H9 (cell line): ENCODE data around the gene AP2S1. TPM values are rescaled to one million over a fixed set of nuclear protein-coding genes. Genes with fewer than 3 reads are reported as not detected.

Experiments
- DNase-seq: peaks from one replicate; pipeline ENCODE4 v3.0.0-alpha.2; 2017
- H2AFZ ChIP-seq: one replicate; pipeline ENCODE4 v1.6.1; 2013; ENCODE audit warnings: mild to moderate bottlenecking, low read length, control low read depth, moderate library complexity
- H2AK5ac ChIP-seq: 2 replicates; pipeline ENCODE4 v1.6.1; 2013; ENCODE audit warnings: low read length, control low read depth, mixed read lengths; ENCODE audit not compliant: insufficient read length
- H2BK120ac ChIP-seq: one replicate; pipeline ENCODE4 v1.6.1; 2013; ENCODE audit warnings: low read depth, mild to moderate bottlenecking, low read length, control low read depth, inconsistent platforms; ENCODE audit not compliant: poor library complexity, severe bottlenecking
- H2BK12ac ChIP-seq: 2 replicates; pipeline ENCODE4 v1.6.1; 2013; ENCODE audit warnings: low read length, control low read depth, mixed read lengths, low read depth; ENCODE audit not compliant: insufficient read length
- H2BK15ac ChIP-seq: 2 replicates; pipeline ENCODE4 v1.6.1; 2013; ENCODE audit warnings: low read depth, low read length, control low read depth
- H2BK20ac ChIP-seq: one replicate; pipeline ENCODE4 v1.6.1; 2013; ENCODE audit warnings: low read depth, mild to moderate bottlenecking, low read length, control low read depth, inconsistent platforms; ENCODE audit not compliant: poor library complexity, severe bottlenecking
- H2BK5ac ChIP-seq: 2 replicates; pipeline ENCODE4 v1.6.1; 2013; ENCODE audit warnings: low read length, control low read depth, mixed read lengths; ENCODE audit not compliant: insufficient read length
- H3K14ac ChIP-seq: 2 replicates; pipeline ENCODE4 v1.6.1; 2013; ENCODE audit warnings: low read length, control low read depth; ENCODE audit not compliant: insufficient read depth
- H3K18ac ChIP-seq: 2 replicates; pipeline ENCODE4 v1.6.1; 2013; ENCODE audit warnings: low read depth, mild to moderate bottlenecking, mixed read lengths, low read length, control low read depth; ENCODE audit not compliant: insufficient read length
- H3K23ac ChIP-seq: 2 replicates; pipeline ENCODE4 v1.6.1; 2013; ENCODE audit warnings: low read length, control low read depth, mixed read lengths, low read depth; ENCODE audit not compliant: insufficient read length
- H3K23me2 ChIP-seq: 2 replicates; pipeline ENCODE4 v1.6.1; 2013; ENCODE audit warnings: low read depth, mild to moderate bottlenecking, mixed read lengths, low read length, control low read depth; ENCODE audit not compliant: insufficient read length, poor library complexity, severe bottlenecking
- H3K27ac ChIP-seq: 2 replicates; pipeline ENCODE4 v1.5.1; 2013; ENCODE audit warnings: low read length, control low read depth, mixed read lengths, low read depth; ENCODE audit not compliant: insufficient read length
- H3K27me3 ChIP-seq: 2 replicates; pipeline ENCODE4 v1.6.1; 2013; ENCODE audit warnings: low read length, control low read depth, inconsistent platforms; ENCODE audit not compliant: insufficient read depth
- H3K4ac ChIP-seq: 2 replicates; pipeline ENCODE4 v1.6.1; 2013; ENCODE audit warnings: low read depth, mild to moderate bottlenecking, control low read depth, inconsistent platforms, low read length, moderate library complexity
- H3K4me1 ChIP-seq: 2 replicates; pipeline ENCODE4 v1.6.1; 2013; ENCODE audit warnings: low read length, control low read depth, inconsistent platforms; ENCODE audit not compliant: insufficient read depth
- H3K4me2 ChIP-seq: 2 replicates; pipeline ENCODE4 v1.6.1; 2013; ENCODE audit warnings: low read length, control low read depth, mixed read lengths; ENCODE audit not compliant: insufficient read length, insufficient read depth
- H3K56ac ChIP-seq: 2 replicates; pipeline ENCODE4 v1.6.1; 2013; ENCODE audit warnings: low read depth, mild to moderate bottlenecking, mixed read lengths, low read length, control low read depth; ENCODE audit not compliant: insufficient read length
- H3K79me1 ChIP-seq: 2 replicates; pipeline ENCODE4 v1.6.1; 2013; ENCODE audit warnings: low read depth, mild to moderate bottlenecking, moderate library complexity, low read length, control low read depth, inconsistent platforms; ENCODE audit not compliant: insufficient read depth, poor library complexity, severe bottlenecking
- H3K79me2 ChIP-seq: 2 replicates; pipeline ENCODE4 v1.6.1; 2013; ENCODE audit warnings: low read length, control low read depth, inconsistent platforms; ENCODE audit not compliant: insufficient read depth
- H3K9ac ChIP-seq: 2 replicates; pipeline ENCODE4 v1.6.1; 2013; ENCODE audit warnings: low read length, control low read depth, mixed read lengths; ENCODE audit not compliant: insufficient read length; ENCODE audit errors: extremely low read depth
- H3K9me3 ChIP-seq: one replicate; pipeline ENCODE4 v1.6.1; 2013; ENCODE audit warnings: low read depth, low read length, inconsistent platforms; ENCODE audit not compliant: control insufficient read depth
- H3T11ph ChIP-seq: one replicate; pipeline ENCODE4 v1.6.1; 2013; ENCODE audit warnings: mild to moderate bottlenecking, low read length, control low read depth, inconsistent platforms
- H4K20me1 ChIP-seq: one replicate; pipeline ENCODE4 v1.6.1; 2013; ENCODE audit not compliant: control insufficient read depth, insufficient read length, insufficient read depth
- H4K5ac ChIP-seq: 2 replicates; pipeline ENCODE4 v1.6.1; 2013; ENCODE audit warnings: low read depth, mild to moderate bottlenecking, mixed read lengths, low read length, control low read depth; ENCODE audit not compliant: insufficient read length
- H4K8ac ChIP-seq: replicated peaks from 2 replicates; pipeline ENCODE4 v1.6.1; 2013; ENCODE audit warnings: low read length, control low read depth, mixed read lengths, low read depth; ENCODE audit not compliant: insufficient read length
- H4K91ac ChIP-seq: 2 replicates; pipeline ENCODE4 v1.6.1; 2013; ENCODE audit warnings: low read depth, mild to moderate bottlenecking, moderate library complexity, mixed read lengths, low read length, control low read depth; ENCODE audit not compliant: insufficient read length
- H3K27ac Mint-ChIP-seq, 3 experiments: 2 replicates in 2 of 3; 3 replicates in 1 of 3; pipeline ENCODE4 v1.8.0; 2020 to 2021; ENCODE audit warnings: mixed read lengths in 3 of 3, mild to moderate bottlenecking in 1 of 3, moderate library complexity in 1 of 3
- H3K27me3 Mint-ChIP-seq: 2 replicates; pipeline ENCODE4 v1.8.0; 2021; ENCODE audit warnings: low read depth, mild to moderate bottlenecking, moderate library complexity, mixed read lengths
- H3K36me3 Mint-ChIP-seq, 3 experiments: 2 replicates in 2 of 3; 3 replicates in 1 of 3; pipeline ENCODE4 v1.8.0; 2020 to 2021; ENCODE audit warnings: low read depth in 3 of 3, mixed read lengths in 3 of 3; ENCODE audit not compliant: insufficient read depth in 1 of 3
- H3K4me1 Mint-ChIP-seq, 2 experiments: 2 replicates each; pipeline ENCODE4 v1.8.0; 2020; ENCODE audit warnings: mixed read lengths in 2 of 2
- H3K4me3 Mint-ChIP-seq, 2 experiments: 2 replicates in 1 of 2; 3 replicates in 1 of 2; pipeline ENCODE4 v1.8.0; 2020 to 2021; ENCODE audit warnings: mild to moderate bottlenecking in 2 of 2, mixed read lengths in 2 of 2, moderate library complexity in 1 of 2
- H3K9me3 Mint-ChIP-seq, 2 experiments: 2 replicates in 1 of 2; 3 replicates in 1 of 2; pipeline ENCODE4 v1.8.0; 2020; ENCODE audit warnings: mild to moderate bottlenecking in 2 of 2, mixed read lengths in 2 of 2, moderate library complexity in 1 of 2
- CTCF ChIP-seq: fragments of 200-600 bp; sonication (generic); conservative IDR thresholded peaks from 3 replicates; pipeline ENCODE4 v1.8.0; 2021; ENCODE audit warnings: antibody characterized with exemption, mild to moderate bottlenecking
- WGBS: extraction: QIAGEN DNeasy Blood & Tissue Kit; methylation state at CpG from one replicate; pipeline ENCODE4 v1.1.7; 2013; ENCODE audit warnings: missing lambda C conversion rate, low lambda C conversion rate, mixed read lengths; ENCODE audit not compliant: insufficient read length; ENCODE audit errors: extremely low coverage; 5-methylcytosine and 5-hydroxymethylcytosine counted together
- total RNA-seq: library from RNA; stranded (reverse); gene quantifications from 2 replicates; pipeline ENCODE4 v1.2.1, GENCODE V29; 2021

AP2S1 gene
- total RNA-seq, 1 experiment from 2014 or later = 193 TPM

GRCh38 chr19:46797881-46798280, 52.8 kb downstream of the AP2S1 start:
- DNase-seq = no peak
- H3K27me3 ChIP-seq = no peaks in the 10 kb centered on the region
- no peak overlapping the region for H2AK5ac ChIP-seq
- no peak overlapping the region for H2BK15ac ChIP-seq
- H2BK5ac ChIP-seq = no peak overlapping the region
- no peak overlapping the region for H2BK120ac ChIP-seq
- H3K4me2 ChIP-seq = no peak overlapping the region
- no peaks in the 10 kb centered on the region for H4K20me1 ChIP-seq
- peaks cover 3% of the 10 kb centered on the region for H3K23me2 ChIP-seq
- H3K9me3 ChIP-seq = no peaks in the 10 kb centered on the region
- Mint-ChIP-seq H3K27me3 (peaks cover 3% of the 10 kb centered on the region), H3K27ac (no peak overlapping the region), H3K9me3 (no peaks in the 10 kb centered on the region), H3K4me1 (no peaks in the 10 kb centered on the region), H3K36me3 (no peaks in the 10 kb centered on the region; a peak in 1 of 7 replicates), H3K4me3 (no peak overlapping the region)
- no peak overlapping the region for H3K9ac ChIP-seq
- no peak overlapping the region for H3K56ac ChIP-seq
- no peaks in the 10 kb centered on the region for H3K4me1 ChIP-seq
- H3K79me1 ChIP-seq = no peaks in the 10 kb centered on the region
- H2AFZ ChIP-seq = no peak overlapping the region
- H3T11ph ChIP-seq = no peak overlapping the region
- H4K8ac ChIP-seq = no peak overlapping the region
- no peak overlapping the region for H3K27ac ChIP-seq
- no peaks in the 10 kb centered on the region for H3K79me2 ChIP-seq
- WGBS = no CpG with 5 or more reads among the region's 1 CpG
- no peak overlapping the region for H3K23ac ChIP-seq
- TF ChIP-seq CTCF = no peak
- no peak overlapping the region for H4K91ac ChIP-seq
- H4K5ac ChIP-seq = no peak overlapping the region
- no peak overlapping the region for H3K18ac ChIP-seq
- H2BK20ac ChIP-seq = no peak overlapping the region
- H3K14ac ChIP-seq = no peak overlapping the region
- H3K4ac ChIP-seq = no peak overlapping the region
- H2BK12ac ChIP-seq = no peak overlapping the region
